ENCODE data around the gene MYO3B. TPM values are rescaled to one million over a fixed set of nuclear protein-coding genes. Genes with fewer than 3 reads are reported as not detected.

Gene MYO3B
- polyA plus RNA-seq, 1 donor (not counting 4 experiments of a cell fraction or from before 2014, with no cell fraction given) = 4.4 TPM

DNA sequence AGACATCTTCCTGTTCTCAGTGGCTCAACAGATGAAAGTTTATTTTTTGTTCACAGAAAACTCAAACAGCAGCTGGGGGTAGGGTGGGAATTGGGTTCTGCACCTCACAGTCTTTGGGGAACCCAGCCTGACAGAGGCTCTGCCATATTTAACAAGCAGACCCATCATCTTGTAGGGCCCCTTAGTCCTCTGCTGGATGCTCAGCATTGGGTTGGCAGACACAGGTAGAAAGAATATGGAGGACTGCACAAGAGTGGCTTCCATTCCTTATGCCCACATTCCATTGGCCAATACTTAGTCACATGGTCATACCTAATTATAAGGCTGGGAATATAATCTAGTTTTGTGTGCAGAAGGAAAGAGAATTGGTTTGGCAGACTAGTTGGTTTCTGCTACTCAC is 89.1 kb downstream of the MYO3B start:
- no peak for DNase-seq (ENCODE audit: low read depth, low spot score)
- Histone ChIP-seq H3K9me1 (ENCODE audit: control insufficient read depth, extremely low read depth, insufficient read depth, low read length) (no peaks in the 10 kb centered on the region), H3K36me3 (ENCODE audit: control insufficient read depth in 2 of 2, extremely low read depth in 1 of 2, insufficient read depth in 2 of 2, low read length in 2 of 2) (no peaks in the 10 kb centered on the region), H3K9ac (ENCODE audit: control insufficient read depth, extremely low read depth, insufficient read depth, low read length) (no peak overlapping the region), H3K4me1 (ENCODE audit: control insufficient read depth, extremely low read depth, insufficient read depth, low read length) (no peaks in the 10 kb centered on the region), H2AFZ (ENCODE audit: control insufficient read depth, low read length) (no peak overlapping the region), H3K9me3 (ENCODE audit: control insufficient read depth, low read depth, low read length) (no peaks in the 10 kb centered on the region), H3K4me2 (ENCODE audit: control insufficient read depth, extremely low read depth, insufficient read depth, low read depth, low read length) (no peak overlapping the region), H4K20me1 (ENCODE audit: control insufficient read depth, extremely low read depth, insufficient read depth, low read length) (no peaks in the 10 kb centered on the region), H3K79me2 (ENCODE audit: control insufficient read depth, insufficient read depth, low read length) (no peaks in the 10 kb centered on the region), H3K27ac (ENCODE audit: control insufficient read depth, insufficient read depth, low read length) (no peak overlapping the region), H3K27me3 (ENCODE audit: control insufficient read depth, extremely low read depth, insufficient read depth, low read length) (no peaks in the 10 kb centered on the region), H3K4me3 (ENCODE audit: control insufficient read depth in 2 of 3, extremely low read depth in 1 of 3, insufficient read depth in 2 of 3, low read depth in 1 of 3, low read length in 3 of 3) (no peak overlapping the region)
- no peak for FAIRE-seq
- dilution Hi-C loops (cut with MboI; ENCODE audit: extremely low pct_ligation_motif_present, low sequenced_read_pairs) = no loop called here
- TF ChIP-seq EZH2 (IDR thresholded peaks at IDR 0.05; ENCODE audit: low read length) (no peak), CTCF (optimal IDR thresholded peaks at IDR 0.05 in 1 of 3, IDR thresholded peaks at IDR 0.05 in 1 of 3, conservative IDR thresholded peaks at IDR 0.05 in 1 of 3; ENCODE audit: extremely low read depth in 1 of 3, insufficient read depth in 2 of 3, low read length in 3 of 3) (no peak)

GRCh38 chr2:170270278-170270864 is 92.4 kb downstream of the MYO3B start:
- Histone ChIP-seq H3K4me3 (ENCODE audit: control insufficient read depth in 2 of 3, extremely low read depth in 1 of 3, insufficient read depth in 2 of 3, low read depth in 1 of 3, low read length in 3 of 3) (no peak overlapping the region), H3K4me2 (ENCODE audit: control insufficient read depth, extremely low read depth, insufficient read depth, low read depth, low read length) (no peak overlapping the region), H3K27me3 (ENCODE audit: control insufficient read depth, extremely low read depth, insufficient read depth, low read length) (no peaks in the 10 kb centered on the region), H3K36me3 (ENCODE audit: control insufficient read depth in 2 of 2, extremely low read depth in 1 of 2, insufficient read depth in 2 of 2, low read length in 2 of 2) (no peaks in the 10 kb centered on the region), H3K9me1 (ENCODE audit: control insufficient read depth, extremely low read depth, insufficient read depth, low read length) (no peaks in the 10 kb centered on the region), H3K79me2 (ENCODE audit: control insufficient read depth, insufficient read depth, low read length) (no peaks in the 10 kb centered on the region), H3K9ac (ENCODE audit: control insufficient read depth, extremely low read depth, insufficient read depth, low read length) (no peak overlapping the region), H3K4me1 (ENCODE audit: control insufficient read depth, extremely low read depth, insufficient read depth, low read length) (no peaks in the 10 kb centered on the region), H3K27ac (ENCODE audit: control insufficient read depth, insufficient read depth, low read length) (no peak overlapping the region), H2AFZ (ENCODE audit: control insufficient read depth, low read length) (no peak overlapping the region), H4K20me1 (ENCODE audit: control insufficient read depth, extremely low read depth, insufficient read depth, low read length) (no peaks in the 10 kb centered on the region), H3K9me3 (ENCODE audit: control insufficient read depth, low read depth, low read length) (no peaks in the 10 kb centered on the region)
- no peak for DNase-seq (ENCODE audit: low read depth, low spot score)
- TF ChIP-seq EZH2 (IDR thresholded peaks at IDR 0.05; ENCODE audit: low read length) = no peak
- no peak for TF ChIP-seq CTCF (optimal IDR thresholded peaks at IDR 0.05 in 1 of 3, IDR thresholded peaks at IDR 0.05 in 1 of 3, conservative IDR thresholded peaks at IDR 0.05 in 1 of 3; ENCODE audit: extremely low read depth in 1 of 3, insufficient read depth in 2 of 3, low read length in 3 of 3)
- dilution Hi-C loops (cut with MboI; ENCODE audit: extremely low pct_ligation_motif_present, low sequenced_read_pairs) = no loop called here
- FAIRE-seq = no peak
